SH-SY5Y (cell line): ENCODE data around the gene CEL.

Experiments used
- GATA2 ChIP-seq: IDR thresholded peaks from 2 replicates; pipeline ENCODE4 v1.6.1; 2011; ENCODE audit warnings: mild to moderate bottlenecking, low read depth, low read length
- GATA3 ChIP-seq: IDR thresholded peaks from 2 replicates; pipeline ENCODE4 v1.6.1; 2011; ENCODE audit warnings: low read depth, mild to moderate bottlenecking, low read length, moderate library complexity

GRCh38 chr9:133104718-133105460, 43.1 kb downstream of the CEL start:
- TF ChIP-seq GATA2 (no peak), GATA3 (no peak)
